SK-N-SH treated with all-trans-retinoic acid at 6 μM for 48 hours (cell line): ENCODE data around the gene TIMM50.

Source experiments
- BACH2 ChIP-seq: fragments of 250-450 bp; sonication (Bioruptor Pico); IDR thresholded peaks from 2 replicates; pipeline ENCODE4 v1.9.0; 2021; ENCODE audit warnings: mild to moderate bottlenecking, borderline replicate concordance
- RARB ChIP-seq: fragments of 250-450 bp; sonication (Bioruptor Pico); IDR thresholded peaks from 2 replicates; pipeline ENCODE4 v1.8.0; 2021; ENCODE audit warnings: mild to moderate bottlenecking, moderate library complexity
- TOX ChIP-seq: fragments of 250-450 bp; sonication (Bioruptor Pico); IDR thresholded peaks from 2 replicates; pipeline ENCODE4 v1.8.0; 2021; ENCODE audit warnings: mild to moderate bottlenecking, moderate library complexity, borderline replicate concordance
- ZFP3 ChIP-seq: fragments of 250-450 bp; sonication (Bioruptor Pico); IDR thresholded peaks from 2 replicates; pipeline ENCODE4 v1.5.0; 2020; ENCODE audit warnings: mild to moderate bottlenecking, moderate library complexity
- ZNF70 ChIP-seq: fragments of 450-650 bp; formaldehyde crosslinking; IDR thresholded peaks from 2 replicates; pipeline ENCODE4 v1.5.0; 2020; ENCODE audit warnings: mild to moderate bottlenecking, moderate library complexity
- TF ChIP-seq, protein P1 (sequence below): fragments of 250-450 bp; sonication (Bioruptor Pico); IDR thresholded peaks from 2 replicates; pipeline ENCODE4 v1.8.0; 2020; ENCODE audit warnings: mild to moderate bottlenecking, moderate library complexity, borderline replicate concordance
- TF ChIP-seq, protein P2 (sequence below): fragments of 250-450 bp; sonication (Bioruptor Pico); IDR thresholded peaks from 2 replicates; pipeline ENCODE4 v1.5.1; 2021; ENCODE audit warnings: mild to moderate bottlenecking, moderate library complexity

DNA sequence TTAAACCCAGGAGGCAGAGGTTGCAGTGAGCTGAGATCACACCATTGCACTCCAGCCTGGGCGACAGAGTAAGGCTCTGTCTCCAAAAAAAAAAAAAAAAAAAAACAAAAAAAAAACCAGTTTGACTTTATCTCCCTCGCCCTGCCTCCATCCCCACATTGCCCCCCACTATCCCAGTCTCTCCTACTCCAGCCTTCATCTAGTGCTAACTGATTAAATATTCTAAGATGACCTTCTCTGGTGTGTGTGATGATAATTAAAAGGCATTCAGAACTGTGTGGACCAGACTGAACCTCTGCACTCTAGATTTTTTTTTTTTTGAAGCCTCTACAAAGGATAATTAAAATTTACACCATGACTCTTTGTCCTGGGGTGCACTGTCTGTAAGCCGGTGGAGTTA is 12.2 kb downstream of the TIMM50 start:
- no peak for TF ChIP-seq ZFP3 (CRISPR knock-in tag)
- TF ChIP-seq, protein P1, sequence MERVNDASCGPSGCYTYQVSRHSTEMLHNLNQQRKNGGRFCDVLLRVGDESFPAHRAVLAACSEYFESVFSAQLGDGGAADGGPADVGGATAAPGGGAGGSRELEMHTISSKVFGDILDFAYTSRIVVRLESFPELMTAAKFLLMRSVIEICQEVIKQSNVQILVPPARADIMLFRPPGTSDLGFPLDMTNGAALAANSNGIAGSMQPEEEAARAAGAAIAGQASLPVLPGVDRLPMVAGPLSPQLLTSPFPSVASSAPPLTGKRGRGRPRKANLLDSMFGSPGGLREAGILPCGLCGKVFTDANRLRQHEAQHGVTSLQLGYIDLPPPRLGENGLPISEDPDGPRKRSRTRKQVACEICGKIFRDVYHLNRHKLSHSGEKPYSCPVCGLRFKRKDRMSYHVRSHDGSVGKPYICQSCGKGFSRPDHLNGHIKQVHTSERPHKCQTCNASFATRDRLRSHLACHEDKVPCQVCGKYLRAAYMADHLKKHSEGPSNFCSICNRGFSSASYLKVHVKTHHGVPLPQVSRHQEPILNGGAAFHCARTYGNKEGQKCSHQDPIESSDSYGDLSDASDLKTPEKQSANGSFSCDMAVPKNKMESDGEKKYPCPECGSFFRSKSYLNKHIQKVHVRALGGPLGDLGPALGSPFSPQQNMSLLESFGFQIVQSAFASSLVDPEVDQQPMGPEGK, result no peak
- TF ChIP-seq BACH2 (CRISPR knock-in tag), result no peak
- no peak for TF ChIP-seq RARB (CRISPR knock-in tag)
- TF ChIP-seq ZNF70 (CRISPR knock-in tag), result no peak
- TF ChIP-seq, protein P2, sequence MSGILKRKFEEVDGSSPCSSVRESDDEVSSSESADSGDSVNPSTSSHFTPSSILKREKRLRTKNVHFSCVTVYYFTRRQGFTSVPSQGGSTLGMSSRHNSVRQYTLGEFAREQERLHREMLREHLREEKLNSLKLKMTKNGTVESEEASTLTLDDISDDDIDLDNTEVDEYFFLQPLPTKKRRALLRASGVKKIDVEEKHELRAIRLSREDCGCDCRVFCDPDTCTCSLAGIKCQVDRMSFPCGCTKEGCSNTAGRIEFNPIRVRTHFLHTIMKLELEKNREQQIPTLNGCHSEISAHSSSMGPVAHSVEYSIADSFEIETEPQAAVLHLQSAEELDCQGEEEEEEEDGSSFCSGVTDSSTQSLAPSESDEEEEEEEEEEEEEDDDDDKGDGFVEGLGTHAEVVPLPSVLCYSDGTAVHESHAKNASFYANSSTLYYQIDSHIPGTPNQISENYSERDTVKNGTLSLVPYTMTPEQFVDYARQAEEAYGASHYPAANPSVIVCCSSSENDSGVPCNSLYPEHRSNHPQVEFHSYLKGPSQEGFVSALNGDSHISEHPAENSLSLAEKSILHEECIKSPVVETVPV (CRISPR knock-in tag), result no peak
- no peak for TF ChIP-seq TOX (CRISPR knock-in tag)
